Left ventricle myocardium superior (tissue), 1 donor: ENCODE results near the gene CLIC3. TPM values are rescaled to one million over a fixed set of nuclear protein-coding genes. Genes with fewer than 3 reads are reported as not detected.
A peak's percentile ranks its signal among the peaks of the same experiment; 100 is the strongest.
"Not testable (repeated sequence)": the region's sequence is repeated elsewhere in the genome, so short reads cannot be mapped to it uniquely, and the experiment has no call there.

Experiments used
- ATAC-seq: fragments of 200-7000 bp; cut with Tn5 transposase; one replicate; pipeline ENCODE4 v1.9.1; 2020; ENCODE audit warnings: mild to moderate bottlenecking, moderate library complexity
- DNase-seq: peaks from one replicate; pipeline ENCODE4 v3.0.0-alpha.2; 2020
- intact Hi-C: fragments of 100-400 bp; cut with micrococcal nuclease; formaldehyde crosslinking; loops from one replicate; pipeline ENCODE4 v1.11.0; 2022
- total RNA-seq: library from RNA; stranded (reverse); fragmentation: NEBNext Ultra II Directional; extraction: Animal tissue kit (Norgen Biotek cat#: 25700); gene quantifications from one replicate; pipeline ENCODE4 v1.2.1, GENCODE V29; 2021
- donor health status: DM: no; HTN: yes; CAD: no; lungs with severe emphysema.

CLIC3 gene
- total RNA-seq, 1 donor from 2014 or later, result 1.7 TPM

DNA sequence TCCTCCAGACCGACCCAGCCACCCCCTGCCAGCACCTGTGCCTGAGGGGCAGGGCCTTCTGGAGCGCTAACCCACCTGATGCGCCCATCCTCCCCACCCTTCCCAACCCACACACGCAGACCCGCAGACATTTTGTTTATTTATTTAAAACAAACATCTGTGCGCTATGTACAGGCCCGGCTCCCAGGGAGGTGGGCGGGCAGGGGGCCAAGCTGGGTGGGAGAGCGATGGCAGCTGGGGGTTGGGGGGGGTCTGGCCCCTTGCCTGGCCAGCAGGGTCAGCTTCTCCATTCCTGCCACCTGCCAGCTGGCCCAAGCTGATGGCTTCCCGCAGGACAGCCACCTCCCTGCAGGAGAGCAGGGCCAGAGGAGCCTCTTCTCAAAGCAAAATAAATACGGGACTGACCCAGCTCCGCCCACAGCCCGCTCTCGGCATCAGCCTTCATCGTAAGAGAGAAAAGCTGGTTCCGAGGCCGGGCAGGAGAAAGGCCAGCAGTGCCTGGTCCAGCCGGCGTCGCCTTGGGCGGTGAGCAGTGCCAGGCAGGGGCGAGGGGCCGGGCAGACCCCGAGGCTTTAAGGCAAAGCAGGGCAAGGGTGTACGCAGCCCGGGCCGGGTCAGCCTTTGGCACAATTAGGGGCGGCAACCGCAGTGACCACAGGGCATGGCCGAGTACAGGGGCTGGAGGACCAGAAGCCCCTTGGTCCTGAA, 10.9 kb upstream of the CLIC3 start:
- ATAC-seq (peak; percentile 12), DNase-seq (no peak)
- intact Hi-C loops, result no loop called here

DNA sequence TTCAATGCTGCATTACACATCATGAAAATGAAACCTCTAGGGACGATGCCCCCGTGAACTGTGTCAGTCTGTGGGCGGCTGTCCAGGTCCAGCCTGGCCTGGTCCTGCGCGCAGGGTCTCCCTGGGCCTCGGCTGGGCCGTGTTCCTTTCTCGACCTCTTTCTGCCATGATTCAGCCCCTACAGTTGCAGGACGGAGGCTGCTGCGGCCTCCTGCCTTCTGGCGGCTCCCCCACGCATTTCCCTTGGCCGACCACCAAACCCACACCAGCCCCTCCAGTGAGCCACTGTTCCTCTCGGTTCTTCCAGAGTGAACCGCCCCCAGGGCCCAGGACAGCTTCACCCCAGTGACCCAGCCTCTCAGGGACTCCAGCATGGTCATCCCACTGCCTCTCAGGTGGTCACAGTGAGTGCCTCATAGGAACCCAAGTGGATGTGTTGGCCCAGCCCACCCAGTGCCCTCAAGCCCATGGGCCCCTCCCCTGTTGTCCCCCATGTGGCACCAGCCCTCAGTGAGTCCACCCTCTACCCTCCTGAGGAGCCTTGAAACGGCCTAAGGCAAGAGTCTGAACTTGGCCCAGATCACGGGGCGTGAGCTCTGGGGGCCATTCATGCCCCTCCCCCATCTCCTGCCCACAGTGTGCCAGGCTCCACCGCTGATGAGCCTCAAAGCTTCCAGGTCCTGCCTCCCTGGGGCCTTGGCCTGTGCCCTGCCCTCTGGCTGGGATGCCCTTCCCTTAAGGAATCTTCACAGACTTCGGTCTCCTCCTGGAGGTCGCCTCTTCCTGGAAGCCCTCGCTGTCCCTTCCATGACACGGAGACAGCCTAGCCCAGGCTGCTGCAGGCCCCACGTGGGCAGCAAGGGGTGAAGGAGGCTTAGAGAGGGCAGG, 10.0 kb upstream of the CLIC3 start:
- intact Hi-C loops, result no loop called here
- no peak for DNase-seq
- no peak for ATAC-seq

DNA sequence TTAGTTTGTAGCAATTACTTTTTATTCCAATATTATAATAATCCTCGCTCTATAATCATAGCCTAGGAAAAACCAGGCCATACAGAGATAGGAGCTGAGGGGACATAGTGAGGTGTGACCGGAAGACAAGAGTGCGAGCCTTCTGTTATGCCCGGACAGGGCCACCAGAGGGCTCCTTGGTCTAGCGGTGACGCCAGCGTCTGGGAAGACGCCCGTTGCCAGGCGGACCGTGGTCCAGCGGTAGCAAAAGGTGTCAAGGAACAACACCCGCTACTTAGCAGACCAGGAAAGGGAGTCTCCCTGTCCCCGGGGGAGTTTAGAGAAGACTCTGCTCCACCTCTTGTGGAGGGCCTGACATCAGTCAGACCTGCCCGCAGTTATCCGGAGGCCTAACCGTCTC, 7.9 kb upstream of the CLIC3 start:
- ATAC-seq, intact Hi-C loops, DNase-seq: not testable (repeated sequence)

DNA sequence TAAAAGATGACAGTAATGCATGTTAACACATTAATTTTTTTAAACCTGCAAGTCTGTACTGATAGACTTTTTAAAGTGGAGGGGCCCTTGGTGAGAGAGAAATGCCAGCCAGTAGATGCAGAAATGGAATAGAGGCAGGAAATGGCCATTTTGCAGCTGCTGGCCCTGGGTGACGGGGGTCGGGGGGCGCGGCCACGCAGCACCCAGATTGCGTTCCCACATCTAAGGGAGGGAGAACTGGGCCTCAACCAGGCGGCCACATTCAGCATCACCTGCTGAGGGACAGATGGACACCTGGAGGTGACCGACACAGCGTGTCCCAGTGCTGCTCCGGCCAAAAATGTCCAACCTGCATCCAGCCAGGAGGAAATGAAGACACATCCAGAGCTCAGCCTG, 6.3 kb upstream of the CLIC3 start:
- intact Hi-C loops, result no loop called here
- ATAC-seq (no peak), DNase-seq (no peak)

DNA sequence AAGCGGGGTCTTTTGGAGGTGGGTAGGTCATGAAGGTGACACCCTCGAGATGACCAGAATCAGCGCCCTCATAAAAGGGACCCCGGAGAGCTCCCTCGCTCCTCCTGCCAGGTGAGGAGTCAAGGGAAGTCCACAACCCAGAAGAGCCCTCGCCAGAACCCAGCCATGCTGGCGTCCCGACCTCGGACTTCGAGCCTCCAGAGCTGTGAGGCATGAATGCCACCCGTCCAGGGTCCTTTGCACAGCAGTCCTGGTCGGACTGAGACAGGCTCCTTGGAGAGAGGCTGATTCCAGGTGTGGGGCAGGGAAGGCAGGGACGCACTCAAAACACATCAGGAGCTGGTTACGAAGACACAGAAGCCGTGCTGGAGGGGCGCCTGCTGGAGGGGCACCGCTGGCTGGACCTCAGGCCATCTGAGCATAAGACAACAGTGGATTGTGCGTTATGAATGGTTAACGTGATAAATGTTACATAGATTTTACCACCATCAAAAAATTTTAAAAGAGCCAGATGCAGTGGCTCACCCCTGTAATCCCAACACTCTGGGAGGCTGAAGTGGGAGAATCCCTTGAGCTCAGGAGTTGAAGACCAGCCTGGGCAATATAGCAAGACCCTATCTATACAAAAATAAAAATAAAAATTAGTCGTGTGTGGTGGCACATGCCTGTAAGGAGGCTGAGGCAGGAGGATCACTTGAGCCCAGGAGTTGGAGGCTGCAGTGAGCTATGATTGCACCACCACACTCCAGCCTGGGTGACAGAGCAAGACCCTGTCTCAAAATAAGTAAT, 5.7 kb upstream of the CLIC3 start:
- no peak for DNase-seq
- ATAC-seq, result no peak
- intact Hi-C loops, result no loop called here

DNA sequence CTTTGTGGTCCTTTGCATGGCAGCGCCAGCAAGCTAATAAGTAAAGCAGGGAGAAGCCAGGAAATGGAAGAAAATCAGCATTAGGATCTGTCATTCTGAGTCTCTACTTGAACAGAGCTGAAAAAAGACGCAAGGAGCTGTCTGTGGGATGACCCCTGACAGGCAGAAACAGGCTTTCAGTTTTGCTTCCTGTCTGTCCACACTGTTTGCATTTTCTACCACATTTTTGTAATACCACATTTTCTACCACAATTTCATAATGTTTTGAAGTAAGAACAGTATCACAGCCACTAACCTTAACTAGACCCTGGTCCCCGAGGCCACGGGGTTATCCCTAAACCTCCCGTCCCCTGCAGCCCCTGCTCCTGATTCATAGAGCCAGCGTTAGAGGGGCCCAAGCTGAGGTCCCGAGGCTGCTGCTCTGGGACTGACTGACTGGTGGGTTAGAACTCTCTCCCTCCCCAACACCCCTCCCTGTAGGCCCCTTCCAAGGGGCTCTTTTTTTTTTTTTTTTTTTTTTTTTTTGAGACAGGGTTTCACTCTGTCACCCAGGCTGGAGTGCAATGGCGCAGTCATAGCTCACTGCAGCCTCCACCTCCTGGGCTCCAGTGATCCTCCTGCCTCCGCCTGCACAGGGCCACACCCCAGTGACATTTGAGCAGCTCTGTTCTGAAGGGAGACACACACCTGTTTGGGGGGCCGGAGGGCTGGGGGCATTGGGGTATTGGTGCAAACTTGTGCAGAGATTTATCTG, 4.0 kb upstream of the CLIC3 start:
- no peak for DNase-seq
- intact Hi-C loops, result no loop called here
- ATAC-seq, result no peak

DNA sequence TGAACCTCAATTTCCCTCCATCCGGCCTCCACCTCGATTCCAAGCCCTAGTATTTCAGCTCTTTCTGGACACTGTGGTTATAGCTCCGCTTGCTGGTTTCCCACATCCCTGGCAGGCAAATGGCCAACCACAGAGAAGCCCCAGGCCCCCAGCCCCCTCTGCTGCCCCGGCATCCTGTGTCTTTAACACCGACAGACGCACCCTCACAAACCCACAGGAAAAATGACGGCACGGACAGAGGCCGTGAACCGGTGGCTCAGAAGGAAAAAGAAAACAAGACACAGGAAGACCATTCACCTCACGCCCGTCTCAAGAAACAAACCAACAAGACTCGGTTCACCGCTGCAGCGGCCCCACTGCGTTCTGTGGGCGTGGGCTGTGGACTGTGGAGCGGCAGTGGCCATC, 1.5 kb upstream of the CLIC3 start:
- ATAC-seq (no peak), DNase-seq (no peak)
- intact Hi-C loops, result no loop called here

DNA sequence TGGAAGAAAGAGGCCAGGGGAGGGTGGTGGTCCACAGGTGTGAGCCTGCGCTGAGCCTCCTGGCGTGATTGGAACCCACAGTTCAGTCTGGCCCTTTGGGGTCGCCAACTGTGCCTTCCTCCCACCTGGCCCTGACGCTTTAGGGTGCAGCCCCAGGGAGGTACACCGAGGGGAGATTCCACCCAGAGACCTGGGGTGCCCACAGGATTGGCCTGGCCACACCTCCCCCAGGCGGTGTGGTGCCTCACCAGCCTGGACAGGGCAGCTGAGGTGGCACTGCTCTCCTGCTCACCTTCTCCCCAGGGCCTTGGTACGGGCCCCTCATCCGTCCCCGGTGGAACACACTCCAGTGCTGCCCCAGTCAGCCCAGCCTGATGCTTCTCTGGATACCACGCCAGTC, 1.0 kb upstream of the CLIC3 start:
- no peak for ATAC-seq
- no peak for DNase-seq
- intact Hi-C loops, result no loop called here

DNA sequence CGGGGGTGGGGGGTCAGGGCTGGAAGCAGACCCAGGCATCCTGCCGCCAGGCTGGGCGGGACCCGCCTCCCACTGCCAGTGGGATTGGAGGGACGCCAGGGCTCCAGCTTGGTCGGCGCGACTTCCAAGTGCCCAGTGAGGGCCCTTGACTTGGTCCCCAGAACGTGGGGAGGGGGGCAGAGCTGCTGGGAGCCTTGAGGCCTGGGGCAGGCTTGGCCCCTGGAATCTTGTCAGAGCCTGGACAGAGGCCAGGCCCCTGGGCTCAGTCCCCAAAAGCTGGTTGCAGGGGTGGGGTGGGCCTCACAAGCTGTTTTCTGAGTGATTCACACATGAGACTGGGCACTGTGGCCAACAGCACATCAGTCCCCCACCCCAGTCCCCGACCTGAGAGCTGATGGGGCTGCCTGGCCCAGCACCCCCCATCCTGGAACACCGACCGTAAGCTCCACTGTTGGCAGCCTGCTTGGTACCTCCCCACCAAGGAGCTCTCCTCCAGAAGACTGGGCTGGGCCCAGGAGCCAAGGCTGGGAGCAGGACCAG, 526 bp downstream of the CLIC3 start:
- ATAC-seq (no peak), DNase-seq (no peak)
- intact Hi-C loops, result no loop called here

DNA sequence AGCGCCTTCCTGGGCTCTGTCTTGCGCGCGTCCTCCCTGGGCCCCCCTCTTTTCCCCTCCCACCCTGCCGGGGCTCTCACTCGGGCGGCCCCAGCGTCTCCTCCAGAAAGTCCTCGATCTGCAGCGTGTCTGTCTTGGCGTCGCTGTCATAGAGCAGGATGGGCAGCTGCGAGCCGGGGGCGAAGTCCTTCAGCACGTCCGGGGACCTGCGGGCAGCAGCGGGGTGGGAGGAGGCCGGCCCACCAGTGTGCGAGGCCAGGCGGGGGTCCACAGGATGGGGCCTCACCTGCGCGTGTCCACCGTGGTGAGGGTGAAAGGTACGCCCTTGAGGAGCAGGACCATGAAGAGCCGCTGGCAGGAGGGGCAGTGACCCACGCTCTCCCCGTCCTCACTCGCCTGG, 1.0 kb downstream of the CLIC3 start:
- intact Hi-C loops, result no loop called here
- ATAC-seq (no peak), DNase-seq (no peak)

DNA sequence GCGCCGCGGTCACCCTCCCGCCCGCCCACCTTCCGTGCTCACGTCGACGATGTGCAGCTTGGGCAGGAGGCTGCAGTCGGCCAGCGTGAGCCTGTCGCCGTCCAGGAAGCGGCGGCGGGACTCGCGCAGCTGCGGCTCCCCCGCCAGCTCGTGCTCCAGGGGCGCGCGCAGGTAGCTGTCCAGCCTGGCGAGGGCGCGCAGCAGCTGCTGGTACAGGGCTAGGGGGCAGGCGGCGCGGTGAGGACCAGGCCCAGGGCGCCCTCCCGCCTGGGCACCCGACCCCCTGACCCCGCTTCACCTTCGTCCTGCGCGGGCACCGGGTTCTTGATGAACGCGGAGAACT, 1.5 kb downstream of the CLIC3 start:
- ATAC-seq (no peak), DNase-seq (no peak)
- intact Hi-C loops, result no loop called here

DNA sequence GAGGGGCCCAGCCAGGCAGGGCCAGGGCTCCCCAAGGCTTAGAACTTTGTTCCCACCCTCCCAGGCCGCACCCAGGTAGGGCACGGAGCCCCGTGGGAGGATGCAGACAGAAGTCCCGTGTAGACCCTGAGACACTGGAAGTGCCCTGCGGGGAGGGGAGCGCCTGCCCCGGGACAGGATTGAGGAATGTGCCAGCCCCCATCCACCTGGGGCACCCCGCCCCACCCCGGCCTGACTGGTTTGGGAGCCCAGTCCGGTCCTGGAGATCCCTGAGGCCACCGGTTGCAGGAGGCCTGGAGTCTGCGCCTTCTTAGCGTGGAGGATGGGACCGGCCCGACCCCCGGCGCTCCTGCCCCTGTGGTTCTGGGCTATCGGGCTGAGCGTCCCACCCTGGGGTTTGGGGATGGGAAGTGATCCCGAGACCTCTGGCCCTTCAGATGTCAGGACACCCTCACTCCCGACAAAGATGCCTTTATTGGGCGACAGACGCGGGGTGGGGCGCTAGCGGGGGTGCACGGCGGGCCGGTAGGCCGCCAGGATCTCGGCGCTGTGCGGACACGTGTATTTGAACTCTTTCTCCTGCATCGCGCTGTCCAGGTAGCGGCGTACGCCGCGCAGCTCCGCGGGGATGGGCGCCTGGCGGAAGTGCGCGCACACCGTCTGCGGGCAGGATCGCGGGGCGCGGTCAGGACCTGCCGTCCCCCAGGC, 2.0 kb downstream of the CLIC3 start:
- no peak for DNase-seq
- intact Hi-C loops, result no loop called here

DNA sequence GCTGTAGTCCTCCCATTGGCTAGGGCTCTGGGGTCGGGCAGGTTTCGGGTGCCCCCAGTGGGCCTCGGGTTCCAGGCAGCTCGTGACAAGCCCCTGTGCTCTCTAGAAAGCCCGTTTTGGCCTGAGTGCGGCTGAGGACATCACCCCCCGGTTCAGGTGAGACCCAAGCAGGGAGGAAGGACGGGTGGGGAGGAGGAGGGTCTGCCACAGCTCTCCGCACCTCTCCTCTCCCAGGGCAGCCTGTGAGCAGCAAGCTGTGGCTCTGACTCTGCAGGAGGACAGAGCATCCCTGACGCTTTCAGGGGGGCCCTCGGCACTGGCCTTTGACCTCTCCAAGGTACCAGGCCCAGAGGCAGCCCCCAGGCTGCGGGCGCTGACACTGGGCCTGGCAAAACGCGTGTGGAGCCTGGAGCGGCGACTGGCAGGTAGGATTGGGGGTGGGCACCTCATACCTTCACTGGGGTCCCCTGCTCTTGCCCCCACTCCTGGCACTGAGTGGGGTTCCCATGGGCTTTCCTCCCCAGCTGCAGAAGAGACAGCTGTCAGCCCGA, 3.5 kb downstream of the CLIC3 start:
- ATAC-seq (no peak), DNase-seq (no peak)
- intact Hi-C loops, result no loop called here

More for the DNA sequence above, 2.0 kb downstream of the CLIC3 start:
- no peak for ATAC-seq

DNA sequence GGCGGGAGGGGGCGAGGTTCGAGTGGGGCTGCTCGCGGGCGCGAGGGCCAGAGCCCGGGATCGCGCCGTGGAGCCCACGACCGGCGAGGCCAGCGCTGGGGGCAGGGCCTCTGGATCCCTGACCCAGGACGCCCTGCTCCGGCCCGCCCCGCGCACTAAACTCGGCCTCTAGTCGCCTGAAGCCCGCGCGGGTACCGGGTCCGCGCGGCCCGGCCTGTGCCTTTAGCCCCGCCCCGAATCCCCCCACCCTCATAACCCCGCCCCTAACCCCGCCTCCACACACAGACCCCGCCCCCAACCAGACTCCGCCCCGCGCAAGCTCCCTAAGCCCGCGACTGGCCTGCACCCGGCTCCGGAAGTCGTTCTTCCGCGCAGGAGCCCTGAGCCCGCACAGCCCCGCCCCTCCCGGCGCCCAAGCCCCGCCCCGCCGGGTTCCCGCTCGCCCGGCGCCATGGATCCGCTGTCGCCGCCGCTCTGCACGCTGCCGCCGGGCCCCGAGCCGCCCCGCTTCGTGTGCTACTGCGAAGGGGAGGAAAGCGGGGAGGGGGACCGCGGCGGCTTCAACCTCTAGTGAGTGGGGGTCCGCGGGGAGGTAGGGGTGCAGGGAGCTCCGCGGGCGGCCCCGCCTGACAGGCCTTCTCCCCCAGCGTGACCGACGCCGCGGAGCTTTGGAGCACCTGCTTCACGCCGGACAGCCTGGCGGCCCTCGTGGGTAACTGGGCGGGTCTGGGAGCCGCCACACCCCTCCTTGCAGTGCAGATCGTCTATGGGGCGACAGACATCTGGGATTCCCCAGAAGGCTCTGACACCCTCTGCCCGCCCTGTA, 4.2 kb downstream of the CLIC3 start, which contains the start of gene PAXX:
PAXX (plus strand) TSS at position 430 of the 826 bp plus-strand sequence; CDS start at position 452, 22 bp downstream.
- intact Hi-C loops, result no loop called here
- peak; percentile 94 for ATAC-seq
- DNase-seq, result peak; percentile 96

DNA sequence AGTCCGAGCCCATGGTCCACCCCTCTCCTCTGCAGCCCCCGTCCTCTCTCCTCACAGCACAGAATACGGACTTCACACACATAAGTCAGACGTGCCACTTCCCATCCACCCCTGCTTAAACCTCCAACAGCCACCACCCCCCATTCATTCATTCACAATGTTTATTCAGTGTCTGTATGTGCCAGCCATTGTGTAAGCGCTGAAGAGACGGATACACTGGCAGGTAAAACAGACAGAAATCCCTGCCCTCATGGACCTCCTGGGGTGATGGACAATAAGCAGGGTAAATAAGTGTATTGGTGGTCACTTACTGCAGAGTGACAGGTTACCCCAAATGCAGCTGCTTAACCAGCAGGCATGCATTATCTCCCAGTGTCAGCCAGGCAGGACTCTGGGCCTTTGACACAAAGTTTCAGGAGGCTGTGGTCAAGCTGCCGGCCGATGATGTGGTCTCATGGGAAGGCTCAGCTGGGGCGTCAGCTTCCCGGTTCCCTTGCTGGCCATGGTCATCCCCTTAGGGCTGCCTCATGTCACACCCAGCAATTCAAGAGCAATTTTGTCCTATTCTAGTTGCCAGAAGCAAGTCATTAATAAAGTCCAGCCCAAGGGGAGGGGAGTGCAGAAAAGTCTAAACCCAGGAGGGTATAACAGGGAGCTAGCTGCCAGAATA, 6.0 kb downstream of the CLIC3 start:
- intact Hi-C loops, result no loop called here
- no peak for DNase-seq
- ATAC-seq, result no peak

DNA sequence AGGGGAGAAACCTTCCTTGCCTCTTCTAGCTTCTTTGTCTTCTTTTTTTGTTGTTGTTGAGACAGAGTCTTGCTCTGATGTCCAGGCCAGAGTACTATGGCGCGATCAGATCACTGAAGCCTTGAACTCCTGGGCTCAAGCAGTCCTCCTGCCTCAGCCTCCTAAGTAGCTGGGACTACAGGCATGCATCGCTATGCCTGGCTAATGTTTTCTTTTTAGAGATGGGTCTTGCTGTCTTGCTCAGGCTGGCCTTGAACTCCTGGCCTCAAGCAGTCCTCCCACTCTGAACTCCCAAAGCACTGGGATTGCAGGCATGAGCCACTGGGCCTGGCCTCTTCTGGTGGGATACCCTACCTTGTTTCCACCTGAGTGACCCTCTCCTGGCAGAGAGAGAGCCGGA, 7.5 kb downstream of the CLIC3 start:
- ATAC-seq (no peak), DNase-seq (no peak)
- intact Hi-C loops, result no loop called here

DNA sequence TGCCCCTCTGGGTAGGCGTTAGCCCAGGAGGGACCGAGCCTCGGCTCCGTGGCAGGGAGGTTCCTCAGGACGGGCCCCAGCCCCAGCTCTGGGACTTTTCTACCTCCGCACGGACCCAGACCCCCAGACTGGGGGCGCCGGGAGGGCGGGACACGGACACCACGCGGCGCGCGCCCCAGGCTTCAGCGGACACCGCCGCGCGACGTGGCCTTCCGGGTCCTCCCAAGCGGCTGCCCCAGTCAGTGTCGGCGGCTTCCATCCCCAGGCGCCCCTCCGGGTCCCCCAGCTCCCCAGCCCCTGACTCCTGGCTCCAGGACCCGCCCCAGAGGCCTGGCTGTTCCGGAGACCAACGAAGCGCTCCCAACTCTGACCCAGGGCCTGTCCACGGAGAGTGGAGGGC, 10.5 kb downstream of the CLIC3 start:
- no peak for ATAC-seq
- intact Hi-C loops, result no loop called here
- peak; percentile 37 for DNase-seq
